GM18868 (cell line): ENCODE data around the gene APOF.
"Not testable (repeated sequence)": the region's sequence is repeated elsewhere in the genome, so short reads cannot be mapped to it uniquely, and the experiment has no call there.

ENCODE experiments used
- ATAC-seq: cut with Tn5 transposase; IDR thresholded peaks from one replicate; pipeline ENCODE4 v1.9.1; 2021; ENCODE audit warnings: mild to moderate bottlenecking, moderate library complexity; ENCODE audit not compliant: unreplicated experiment

The APOF gene

DNA sequence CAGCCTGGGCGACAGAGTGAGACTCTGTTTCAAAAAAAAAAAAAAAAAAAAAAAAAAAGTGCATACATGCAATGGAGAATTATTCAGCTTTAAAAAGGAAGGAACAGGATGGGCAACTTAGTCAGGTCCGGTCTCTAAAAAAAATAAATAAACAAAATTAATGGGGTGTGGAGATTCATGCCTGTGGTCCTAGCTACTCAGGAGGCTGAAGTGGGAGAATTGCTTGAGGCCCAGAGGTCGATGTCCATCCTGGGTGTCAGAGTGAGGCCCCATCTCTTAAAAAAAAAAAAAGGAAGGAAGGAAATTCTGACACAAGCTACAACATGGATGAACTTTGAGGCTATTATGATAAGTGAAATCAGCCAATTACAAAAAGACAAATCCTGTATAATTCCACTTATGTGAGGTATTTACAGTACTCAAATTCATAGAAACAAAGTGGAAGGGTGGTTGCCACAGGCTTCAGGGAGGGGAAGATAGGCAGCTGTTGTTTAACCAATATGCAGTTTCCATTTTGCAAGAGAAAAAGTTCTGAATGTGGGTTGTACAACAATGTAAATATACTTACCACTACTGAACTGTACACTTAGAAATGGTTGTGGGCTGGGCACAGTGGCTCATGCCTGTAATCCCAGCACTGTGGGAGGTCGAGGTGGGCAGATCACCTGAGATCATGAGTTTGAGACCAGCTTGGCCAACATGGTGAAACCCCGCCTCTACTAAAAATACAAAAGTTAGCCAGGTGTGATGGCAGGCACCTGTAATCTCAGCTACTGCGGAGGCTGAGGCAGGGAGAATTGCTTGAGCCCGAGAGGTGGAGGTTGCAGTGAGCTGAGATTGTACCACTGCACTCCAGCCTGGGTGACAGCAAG, 12.3 kb upstream of the APOF start:
- ATAC-seq, result peak; percentile 28

DNA sequence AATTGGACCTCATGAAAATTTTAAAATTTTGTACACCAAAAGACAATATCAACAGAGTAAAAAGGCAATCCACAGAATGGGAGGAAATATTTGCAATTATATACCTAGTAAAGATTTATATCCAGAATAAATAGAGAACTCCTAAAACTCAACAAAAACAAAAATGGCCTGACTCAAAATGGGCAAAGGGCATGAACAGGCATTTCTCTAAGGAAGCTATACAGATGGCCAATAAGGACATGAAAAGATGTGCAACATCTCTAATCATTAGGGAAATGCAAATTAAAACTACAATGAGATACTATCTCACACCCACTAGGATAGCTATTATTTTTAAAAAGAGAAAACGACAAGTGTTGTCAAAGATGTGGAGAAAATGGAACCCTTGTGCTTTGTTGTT, 10.9 kb upstream of the APOF start:
- ATAC-seq, result no peak

DNA sequence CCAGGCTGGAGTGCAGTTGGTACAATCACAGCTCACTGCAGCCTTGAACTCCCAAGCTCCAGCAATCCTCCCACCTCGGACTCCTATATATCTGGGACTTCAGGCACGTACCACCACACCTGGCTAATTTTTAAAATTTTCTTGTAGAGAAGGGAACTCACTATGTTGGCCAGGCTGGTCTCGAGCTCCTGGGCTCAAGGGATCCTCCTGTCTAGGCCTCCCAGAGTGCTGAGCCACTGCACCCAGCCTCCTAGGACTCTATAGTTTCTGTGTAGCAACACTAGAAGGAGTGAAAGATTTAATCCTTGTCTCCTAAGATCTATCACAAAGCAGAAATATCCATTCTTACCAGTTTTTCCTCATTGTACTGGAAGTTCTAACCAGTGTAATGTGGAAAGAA, 4.3 kb upstream of the APOF start:
- no peak for ATAC-seq

DNA sequence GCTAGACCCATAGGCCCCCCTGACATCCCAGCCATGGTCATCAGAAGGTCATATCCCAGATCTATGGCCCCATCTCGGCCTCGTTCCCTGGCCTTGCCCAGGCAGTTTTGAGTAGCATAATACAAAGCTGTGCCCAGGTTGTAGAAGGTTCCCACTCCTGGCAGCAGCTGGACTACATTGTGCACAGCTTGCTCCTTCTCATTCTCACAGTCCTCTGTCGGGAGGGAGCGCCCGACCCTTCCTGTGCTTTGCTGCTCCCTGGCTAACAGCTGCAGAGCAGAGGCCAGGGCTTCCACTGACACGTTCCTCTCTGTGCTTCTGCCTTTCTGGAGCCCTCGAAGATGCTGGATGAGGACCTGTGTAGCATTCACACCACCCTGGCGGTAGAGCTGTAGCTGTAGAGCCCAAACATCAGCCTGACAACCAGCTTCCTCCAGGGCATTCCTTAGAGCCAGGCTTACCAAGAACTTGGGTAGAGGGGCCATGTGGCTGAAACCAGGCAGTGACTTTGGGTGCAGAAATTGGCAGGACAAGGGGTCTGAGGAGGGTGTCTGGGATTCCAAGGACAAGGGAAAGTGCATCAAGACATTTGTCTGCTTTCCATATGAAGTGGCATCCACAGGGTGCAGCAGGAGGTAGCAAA, 1.0 kb downstream of the APOF start:
- no peak for ATAC-seq

DNA sequence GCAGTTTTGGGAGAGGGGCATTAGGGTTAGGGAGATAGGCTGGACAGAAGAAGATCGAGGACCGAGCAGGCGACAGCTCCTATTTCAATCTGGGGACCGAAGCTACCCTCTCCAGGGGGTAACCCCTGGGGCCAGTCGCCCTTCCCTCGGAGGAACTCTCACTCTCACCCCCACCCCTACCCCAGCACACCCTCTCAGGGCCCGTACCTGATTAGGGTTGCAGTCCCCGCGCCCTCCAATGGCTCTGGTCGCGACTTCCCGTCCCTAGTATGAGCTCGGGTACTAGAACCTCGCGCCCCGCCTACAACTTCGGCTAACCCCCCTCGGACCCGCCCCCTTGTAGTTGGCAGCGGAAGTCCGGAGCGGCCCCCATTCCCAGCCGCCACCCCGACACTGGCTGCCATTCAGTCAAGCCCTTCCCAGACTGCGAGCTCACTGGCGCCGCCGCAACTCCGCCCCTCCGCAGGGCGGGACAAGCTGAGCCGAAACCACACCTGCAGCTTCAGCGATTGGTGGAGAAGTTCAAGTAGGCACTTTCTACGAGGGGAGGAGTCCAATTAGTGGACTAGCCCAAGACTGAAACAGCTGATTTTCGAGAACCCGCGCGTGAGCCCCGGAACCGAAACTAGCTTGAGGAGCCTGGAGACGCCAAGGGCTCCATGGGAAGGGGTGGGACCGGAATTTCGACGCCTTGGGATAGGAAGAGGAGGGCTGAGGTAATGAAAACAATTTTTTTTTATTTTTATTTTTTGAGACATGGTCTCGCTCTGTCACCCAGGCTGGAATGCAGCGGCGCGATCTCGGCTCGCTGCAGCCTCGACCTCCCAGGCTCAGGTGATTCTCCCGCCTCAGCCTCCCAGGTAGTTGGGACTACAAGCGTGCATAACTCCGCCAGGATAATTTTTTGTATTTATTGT, 2.5 kb downstream of the APOF start, which contains the start of gene STAT2:
Gene STAT2, minus strand, starts transcription at position 257 of the 917 bp plus-strand sequence. CDS start 3,536 bp downstream, outside the sequence.
- ATAC-seq, result peak; percentile 97

DNA sequence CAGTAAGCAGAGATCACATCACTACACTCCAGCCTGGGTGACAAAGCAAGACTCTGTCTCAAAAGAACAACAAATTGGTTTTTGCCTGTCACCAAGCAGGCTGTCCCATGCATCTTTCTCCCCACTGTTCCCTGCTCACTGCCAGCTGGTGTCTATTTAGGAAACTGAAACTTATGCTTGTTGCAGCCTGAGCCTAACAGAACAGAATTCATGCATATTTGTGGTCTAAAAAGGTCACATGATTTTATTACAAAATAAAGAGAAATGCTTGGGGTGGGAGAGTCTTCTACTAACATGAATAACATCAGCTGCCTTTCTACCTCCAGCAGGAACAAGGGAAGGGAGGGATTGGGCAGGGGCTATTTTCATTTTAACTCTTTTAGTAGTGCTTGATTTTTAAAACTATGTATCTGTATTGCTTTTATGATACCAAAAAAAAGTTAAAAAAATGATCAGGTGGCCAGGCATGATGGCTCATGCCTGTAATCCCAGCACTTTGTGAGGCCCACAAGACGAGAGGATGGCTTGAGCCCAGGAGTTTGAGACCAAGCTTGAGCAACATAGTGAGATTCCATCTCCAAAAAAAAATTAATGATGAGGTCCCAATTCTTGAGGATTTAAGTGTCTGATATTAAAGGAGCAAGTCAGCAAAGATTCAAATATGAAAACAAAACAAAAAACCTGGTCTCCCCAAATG, 3.7 kb downstream of the APOF start:
- ATAC-seq, result no peak

DNA sequence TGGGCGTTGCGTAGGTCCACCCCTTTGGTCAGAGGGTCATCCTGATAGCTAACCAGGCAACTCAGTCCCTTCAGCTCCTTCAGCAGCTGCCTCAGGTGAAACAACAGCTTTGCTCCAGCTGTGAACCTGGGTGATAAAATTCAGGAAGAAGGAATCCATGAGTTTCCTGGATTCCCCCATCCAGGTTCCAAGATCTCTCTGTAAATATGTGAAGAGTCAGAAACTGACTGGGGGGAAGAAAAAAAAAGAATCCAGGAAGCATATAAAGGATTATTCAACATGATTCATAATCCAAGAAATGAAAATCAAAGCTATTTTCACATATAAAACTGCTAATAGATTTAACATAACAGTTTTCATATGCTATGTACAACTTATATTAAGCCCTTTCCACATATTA, 11.3 kb downstream of the APOF start:
- no peak for ATAC-seq

DNA sequence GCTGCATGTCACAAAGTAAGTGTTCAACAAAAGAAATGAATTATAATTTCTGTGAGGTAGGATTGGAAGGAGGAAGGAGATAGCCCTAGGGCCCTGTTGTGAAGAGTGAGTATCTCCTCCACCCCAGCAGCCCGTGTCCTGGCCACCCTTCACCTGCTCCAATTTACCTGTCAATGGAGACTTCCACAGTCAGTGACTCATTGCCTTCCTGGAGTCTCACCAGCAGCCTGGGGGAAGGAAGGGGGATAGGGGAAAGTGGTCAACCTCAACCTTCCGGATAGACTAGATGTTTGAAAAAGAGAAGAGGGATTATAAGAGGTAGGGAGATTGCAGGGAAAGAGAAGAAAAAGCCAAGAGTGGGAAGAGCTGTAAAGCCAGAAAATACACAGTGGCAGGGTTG, 12.0 kb downstream of the APOF start:
- ATAC-seq, result no peak

DNA sequence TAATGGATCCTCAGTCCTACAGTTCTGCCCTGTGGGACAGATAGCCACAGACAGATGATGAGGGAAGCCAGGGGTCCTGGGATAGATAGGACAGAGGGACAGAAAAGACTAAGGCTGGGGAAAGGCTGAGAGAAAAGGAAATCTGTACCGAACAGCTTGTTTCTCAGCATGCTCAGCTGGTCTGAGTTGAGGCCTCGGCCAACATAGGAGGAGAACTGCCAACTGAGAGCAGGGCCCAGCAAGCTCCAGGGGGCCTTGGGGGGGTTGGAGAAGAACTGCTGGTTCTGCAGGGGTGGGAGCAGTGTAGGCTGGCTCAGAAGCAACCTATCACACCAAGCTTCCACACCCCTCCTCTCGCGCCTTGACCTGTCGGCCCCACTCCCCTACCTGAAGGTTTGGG, 13.9 kb downstream of the APOF start:
- no peak for ATAC-seq

DNA sequence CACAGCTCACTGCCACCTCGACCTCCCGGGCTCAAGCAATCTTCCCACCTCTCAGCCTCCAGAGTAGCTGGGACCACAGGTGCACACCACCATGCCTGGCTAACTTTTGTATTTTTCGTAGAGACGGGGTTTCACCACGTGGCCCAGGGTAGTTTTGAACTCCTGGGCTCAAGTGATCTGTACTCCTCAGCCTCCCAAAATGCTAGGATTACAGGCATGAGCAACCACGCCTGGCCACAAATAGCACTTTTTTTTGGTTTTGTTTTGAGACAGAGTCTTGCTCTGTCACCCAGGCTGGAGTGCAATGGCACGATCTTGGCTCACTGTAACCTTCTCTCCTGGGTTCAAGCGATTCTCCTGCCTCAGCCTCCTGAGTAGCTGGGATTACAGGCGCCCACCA, 15.4 kb downstream of the APOF start:
- ATAC-seq, result not testable (repeated sequence)

DNA sequence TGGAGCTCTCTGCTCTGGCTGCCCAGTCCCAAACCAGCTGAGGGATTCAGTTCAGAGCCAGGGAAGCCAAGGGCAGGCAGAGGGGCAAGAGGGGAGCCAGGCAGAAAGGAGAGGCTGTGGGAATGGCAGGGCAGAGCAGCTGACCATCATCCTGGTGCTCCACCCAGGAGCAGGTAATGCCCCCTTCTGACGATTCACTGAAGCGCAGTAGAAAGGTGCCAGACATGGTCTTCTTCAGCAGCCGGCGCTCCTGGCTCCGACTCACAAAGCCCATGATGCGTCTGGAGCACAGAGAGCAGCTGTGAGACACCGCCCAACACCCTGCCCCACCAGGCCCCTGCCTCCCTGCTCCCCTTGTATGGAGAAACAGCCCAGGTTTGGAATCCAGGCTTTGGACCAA, 16.0 kb downstream of the APOF start:
- ATAC-seq, result no peak

DNA sequence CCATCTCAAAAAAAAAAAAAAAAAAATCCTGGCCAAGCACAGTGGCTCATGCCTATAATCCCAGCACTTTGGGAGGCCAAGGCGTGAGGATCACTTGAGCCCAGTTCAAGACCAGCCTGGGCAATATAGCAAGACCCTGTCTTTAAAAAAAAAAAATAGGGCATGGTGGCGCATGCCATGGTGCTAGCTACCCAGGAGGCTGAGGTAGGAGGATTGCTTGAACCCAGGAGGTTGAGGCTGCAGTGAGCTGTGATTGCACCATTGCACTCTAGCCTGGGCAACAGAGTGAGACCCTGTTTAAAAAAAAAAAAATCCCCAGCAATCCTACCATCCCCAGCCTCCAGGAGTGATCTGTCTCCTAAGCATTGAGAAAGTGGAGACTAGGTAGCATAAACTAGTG, 20.4 kb downstream of the APOF start:
- not testable (repeated sequence) for ATAC-seq

DNA sequence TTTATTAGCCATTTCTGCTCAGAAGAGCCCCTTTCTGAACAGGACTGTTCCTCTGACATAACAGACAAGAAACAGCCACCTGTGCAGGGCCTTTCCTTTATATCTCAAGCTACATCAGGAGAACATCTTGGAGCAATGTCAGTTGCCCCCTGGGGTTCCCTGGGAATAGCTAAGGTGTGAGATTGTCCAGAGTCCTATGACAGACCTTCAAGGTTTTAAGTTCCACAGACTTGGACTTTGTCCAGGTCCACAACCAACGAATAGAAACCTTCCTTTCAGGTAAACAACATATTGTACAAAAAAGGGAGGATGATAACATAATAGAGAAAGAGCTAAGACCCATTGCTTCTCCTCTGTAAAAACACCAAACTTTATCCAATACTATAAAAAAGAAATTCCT, 21.0 kb downstream of the APOF start:
- no peak for ATAC-seq

DNA sequence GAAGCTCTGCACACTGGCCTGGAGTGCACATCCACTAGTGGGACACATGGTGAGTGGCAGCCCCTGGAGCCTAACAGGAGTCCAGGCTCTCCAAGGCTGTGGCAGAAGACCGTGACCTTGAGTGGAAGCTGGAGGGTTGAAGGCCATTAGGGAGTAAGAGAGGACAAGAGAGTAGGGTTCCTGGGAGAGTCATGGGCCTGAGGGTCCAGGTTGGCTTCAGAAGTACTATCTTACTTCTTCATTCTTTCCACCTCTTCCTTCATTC, 23.6 kb downstream of the APOF start:
- no peak for ATAC-seq

DNA sequence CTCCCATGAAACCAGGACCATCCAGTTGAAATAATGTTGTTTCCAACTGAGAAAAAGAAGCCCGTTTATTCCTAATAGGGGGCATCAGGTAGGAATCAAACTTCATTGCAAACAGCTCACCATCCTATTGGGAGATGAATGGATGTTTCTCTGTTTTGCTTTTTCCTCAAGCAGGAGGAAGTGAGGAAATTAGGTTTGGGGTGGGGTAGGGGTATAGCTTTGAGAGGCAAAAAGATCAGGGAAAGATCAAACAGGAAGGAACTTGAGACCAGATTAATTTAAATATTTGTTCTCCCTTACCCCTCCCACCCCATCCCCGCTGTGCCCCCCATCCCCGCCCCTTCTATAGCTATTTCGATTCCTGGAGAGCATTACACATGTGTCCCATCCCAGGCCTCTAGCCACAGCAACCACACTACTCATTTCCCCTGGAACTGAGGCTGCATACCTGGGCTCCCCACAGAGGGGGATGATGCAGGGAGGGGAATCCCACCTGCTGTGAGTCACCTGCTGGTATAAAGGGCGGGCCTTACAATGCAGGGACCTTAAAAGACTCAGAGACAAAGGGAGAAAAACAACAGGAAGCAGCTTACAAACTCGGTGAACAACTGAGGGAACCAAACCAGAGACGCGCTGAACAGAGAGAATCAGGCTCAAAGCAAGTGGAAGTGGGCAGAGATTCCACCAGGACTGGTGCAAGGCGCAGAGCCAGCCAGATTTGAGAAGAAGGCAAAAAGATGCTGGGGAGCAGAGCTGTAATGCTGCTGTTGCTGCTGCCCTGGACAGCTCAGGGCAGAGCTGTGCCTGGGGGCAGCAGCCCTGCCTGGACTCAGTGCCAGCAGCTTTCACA, 24.1 kb downstream of the APOF start, which contains the start of gene IL23A:
Gene IL23A, plus strand, starts transcription at position 577 of the 850 bp plus-strand sequence. Its CDS starts 161 bp downstream, at position 738.
- peak; percentile 63 for ATAC-seq

DNA sequence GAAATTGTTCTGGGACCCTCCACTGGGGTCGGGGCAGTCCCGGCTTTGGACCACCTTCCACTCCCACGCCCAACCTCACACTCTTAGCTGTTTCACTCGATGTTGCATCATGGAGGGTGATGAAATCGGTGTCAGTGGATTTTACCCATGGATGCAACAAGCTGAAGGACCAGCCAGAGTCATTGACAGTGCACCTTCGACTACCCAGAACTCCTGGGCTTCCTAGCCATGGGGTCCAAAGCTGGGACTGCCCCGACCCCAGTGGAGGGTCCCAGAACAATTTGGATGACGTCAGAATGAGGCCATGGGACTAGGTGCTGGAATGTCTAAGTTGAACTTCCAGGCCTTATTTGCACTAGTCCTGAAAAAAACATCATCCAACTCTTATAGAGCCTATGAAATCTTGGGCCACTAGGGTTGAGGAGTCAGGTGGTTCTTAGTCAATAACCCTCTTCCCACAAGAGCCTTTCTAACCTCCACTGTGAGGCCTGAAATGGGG, 24.9 kb downstream of the APOF start:
- no peak for ATAC-seq

DNA sequence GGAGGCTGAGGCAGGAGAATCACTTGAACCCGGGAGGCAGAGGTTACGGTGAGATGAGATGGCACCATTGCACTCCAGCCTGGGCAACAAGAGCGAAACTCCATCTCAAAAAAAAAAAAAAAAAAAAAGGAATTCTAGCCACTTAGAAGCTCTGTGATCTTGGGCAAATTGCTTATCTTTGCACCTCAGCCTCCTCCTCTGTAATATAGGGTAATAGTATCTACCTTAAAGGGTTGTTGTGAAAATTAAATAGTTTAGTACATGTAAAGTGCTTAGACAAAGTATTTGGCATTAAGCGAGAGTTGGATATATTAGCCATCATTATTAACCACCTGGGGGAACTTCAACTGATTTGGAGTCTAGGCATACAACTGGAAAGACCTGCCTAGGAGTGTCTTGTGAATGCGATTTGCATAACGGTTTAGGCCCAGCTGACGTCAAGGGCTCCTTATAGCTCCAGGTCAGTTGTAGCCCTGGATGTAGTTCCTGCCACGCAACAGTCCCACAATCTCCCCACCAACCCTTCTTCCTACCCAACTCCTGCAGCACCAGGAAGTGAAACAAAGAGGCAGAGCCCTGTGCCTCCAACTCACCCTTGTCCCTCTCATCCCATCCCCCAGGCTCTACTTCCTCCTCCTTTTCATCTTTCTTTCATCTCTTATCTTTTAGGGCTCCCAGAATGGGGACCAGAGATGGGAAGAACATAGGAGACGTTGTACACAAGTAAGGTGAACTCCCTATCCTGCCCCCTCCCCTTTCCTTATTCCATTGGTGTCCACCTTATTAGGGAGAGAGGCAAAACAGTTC, 26.1 kb downstream of the APOF start:
- no peak for ATAC-seq

DNA sequence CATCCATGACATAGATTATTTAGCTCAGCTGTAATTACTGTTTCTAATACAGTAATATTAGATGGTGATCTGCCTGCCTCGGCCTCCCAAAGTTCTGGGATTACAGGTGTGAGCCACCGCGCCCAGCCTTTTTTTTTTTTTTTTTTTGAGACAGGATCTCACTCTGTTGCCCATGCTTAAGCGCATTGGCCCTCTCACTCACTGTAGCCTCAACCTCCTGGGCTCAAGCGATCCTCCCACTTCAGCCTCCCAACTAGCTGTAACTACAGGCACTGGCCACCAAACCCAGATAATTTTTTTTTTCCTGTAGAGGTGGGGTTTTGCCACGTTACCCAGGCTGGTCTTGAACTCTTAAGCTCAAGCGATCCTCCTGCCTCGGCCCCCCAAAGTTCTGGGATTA, 27.1 kb downstream of the APOF start:
- ATAC-seq, result not testable (repeated sequence)

DNA sequence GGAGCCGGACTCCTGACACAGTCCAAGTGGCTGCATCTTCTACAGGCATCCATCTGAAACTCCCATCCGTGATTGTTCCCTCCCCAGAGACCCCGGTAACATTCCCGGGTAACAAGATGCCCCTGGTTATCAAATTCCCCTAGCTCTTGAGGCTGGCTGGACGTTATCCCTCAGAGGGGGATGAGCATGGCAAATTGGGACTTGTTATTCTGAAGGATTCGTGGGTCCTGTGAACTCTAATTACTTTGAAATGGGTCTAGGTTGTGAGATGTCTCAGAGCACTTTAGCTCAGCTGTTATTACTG, 28.2 kb downstream of the APOF start:
- ATAC-seq, result no peak
